Endothelial cell of umbilical vein (primary cell): ENCODE measurements around the gene GAS7. TPM values are rescaled to one million over a fixed set of nuclear protein-coding genes. Genes with fewer than 3 reads are reported as not detected.

Experiments
- BruUV-seq: library from RNA; stranded (reverse); fragments of 400-500 nt; replicated peaks from 2 replicates; lab custom pipeline; 2021; lab: Mats Ljungman, UMichigan
- CTCF ChIA-PET: fragments of 300-600, 350-600 bp; sonication (Branson Sonifier 250); formaldehyde crosslinking; loops from one replicate; lab custom pipeline; 2021; ENCODE audit warnings: antibody characterized with exemption, inconsistent platforms; lab: Charles Lee
- POLR2A ChIA-PET: fragments of 300-600, 350-600 bp; sonication (Branson Sonifier 250); formaldehyde crosslinking; loops from one replicate; lab custom pipeline; 2021; ENCODE audit warnings: antibody characterized with exemption, inconsistent platforms; lab: Charles Lee
- DNase-seq: peaks from one replicate; pipeline ENCODE4 v3.0.0-alpha.2; 2011; ENCODE audit warnings: low read depth, low spot score
- FAIRE-seq: peaks from 2 replicates; lab custom pipeline; 2011; peaks lifted over from hg19 to GRCh38; lab: Jason Lieb, UNC
- H2AFZ ChIP-seq: 2 replicates; pipeline ENCODE4 v1.6.0; 2012; ENCODE audit warnings: low read depth, low read length, control low read depth, inconsistent platforms
- H3K27ac ChIP-seq: 2 replicates; pipeline ENCODE4 v1.5.1; 2011; ENCODE audit warnings: low read depth, mild to moderate bottlenecking, control low read depth, low read length, moderate library complexity; ENCODE audit not compliant: insufficient read depth
- H3K27me3 ChIP-seq, 2 experiments: 2 replicates each; pipeline versions ENCODE4 v1.6.0 to v1.6.1; 2011; ENCODE audit warnings: low read length in 2 of 2, mixed read lengths in 1 of 2; ENCODE audit not compliant: control insufficient read depth in 2 of 2, insufficient read depth in 2 of 2
- H3K36me3 ChIP-seq, 2 experiments: 2 replicates in 1 of 2; 3 replicates in 1 of 2; pipeline ENCODE4 v1.5.1; 2011; ENCODE audit warnings: low read length in 2 of 2, mild to moderate bottlenecking in 1 of 2, moderate library complexity in 1 of 2; ENCODE audit not compliant: control insufficient read depth in 2 of 2, insufficient read depth in 2 of 2; ENCODE audit errors: extremely low read depth in 1 of 2
- H3K4me1 ChIP-seq: 3 replicates; pipeline ENCODE4 v1.5.1; 2011; ENCODE audit warnings: mild to moderate bottlenecking, low read length; ENCODE audit not compliant: control insufficient read depth, insufficient read depth; ENCODE audit errors: extremely low read depth
- H3K4me2 ChIP-seq: 2 replicates; pipeline ENCODE4 v1.6.1; 2011; ENCODE audit warnings: low read length, control low read depth, mixed read lengths; ENCODE audit not compliant: insufficient read depth
- H3K4me3 ChIP-seq, 3 experiments: fragments of 200-600 bp in 1 of 3; sonication (generic), shearing (Covaris generic) in 1 of 3; replicated peaks in 1 of 3; 2 replicates each; pipeline ENCODE4 v1.5.1; 2011 to 2016; ENCODE audit warnings: control low read depth in 3 of 3, low read length in 3 of 3, mild to moderate bottlenecking in 2 of 3, inconsistent platforms in 1 of 3, low read depth in 1 of 3, moderate library complexity in 1 of 3; ENCODE audit not compliant: insufficient read depth in 1 of 3
- H3K79me2 ChIP-seq: 2 replicates; pipeline ENCODE4 v1.6.0; 2012; ENCODE audit warnings: low read length, inconsistent platforms; ENCODE audit not compliant: control insufficient read depth, insufficient read depth
- H3K9ac ChIP-seq: replicated peaks from 2 replicates; pipeline ENCODE3; 2011; ENCODE audit warnings: low read length, control low read depth; ENCODE audit not compliant: insufficient read depth; ENCODE audit errors: extremely low read depth
- H3K9me1 ChIP-seq: replicated peaks from 3 replicates; pipeline ENCODE4 v1.6.0; 2011; ENCODE audit warnings: mild to moderate bottlenecking, low read length; ENCODE audit not compliant: control insufficient read depth, insufficient read depth; ENCODE audit errors: extremely low read depth
- H3K9me3 ChIP-seq: replicated peaks from 2 replicates; pipeline ENCODE4 v1.5.1; 2012; ENCODE audit warnings: low read length, inconsistent platforms; ENCODE audit not compliant: control insufficient read depth, insufficient read depth
- H4K20me1 ChIP-seq: replicated peaks from 2 replicates; pipeline ENCODE3; 2011; ENCODE audit warnings: mild to moderate bottlenecking, low read length; ENCODE audit not compliant: control insufficient read depth, insufficient read depth; ENCODE audit errors: extremely low read depth
- EZH2 ChIP-seq: IDR thresholded peaks from 2 replicates; pipeline ENCODE4 v1.6.1; 2012; ENCODE audit warnings: borderline replicate concordance, low read depth, mild to moderate bottlenecking, moderate library complexity, low read length, inconsistent platforms; ENCODE audit not compliant: severe bottlenecking
- FOS ChIP-seq: IDR thresholded peaks from 2 replicates; pipeline ENCODE4 v1.6.1; 2011; ENCODE audit warnings: mild to moderate bottlenecking, low read length, moderate library complexity, borderline replicate concordance; ENCODE audit not compliant: insufficient read depth
- MYC ChIP-seq: IDR thresholded peaks from one replicate; pipeline ENCODE4 v1.6.1; 2011; ENCODE audit warnings: mild to moderate bottlenecking, low read depth, low read length
- dilution Hi-C: fragments of 300-500 bp; cut with MboI; formaldehyde crosslinking; loops from one replicate; pipeline ENCODE4 v1.15.0; 2019; ENCODE audit warnings: low sequenced_read_pairs; ENCODE audit not compliant: extremely low pct_ligation_motif_present
- intact Hi-C: fragments of 100-400 bp; cut with micrococcal nuclease; formaldehyde crosslinking; loops from one replicate; pipeline ENCODE4 v1.10.0; 2022
- polyA plus RNA-seq, 4 experiments: library from polyadenylated mRNA; depleted of rRNA in 3 of 4; stranded (reverse) in 3 of 4; unstranded in 1 of 4; fragments of >200 nt; gene quantifications; 2 replicates each; pipeline versions ENCODE4 v1.2.1 to v1.2.3, GENCODE V29; 2011 to 2012; ENCODE audit warnings: missing spikeins in 1 of 4
- total RNA-seq: library from RNA; stranded (reverse); gene quantifications from 2 replicates; pipeline ENCODE4 v1.2.3, GENCODE V29; 2021

GAS7 gene
- total and polyA plus RNA-seq, 2 donors (not counting 3 experiments of a cell fraction or from before 2014, with no cell fraction given) = not detected

GRCh38 chr17:10126276-10126615, 72.2 kb downstream of the GAS7 start:
- H3K4me3 ChIP-seq = no peak overlapping the region
- FAIRE-seq = no peak
- H3K9ac ChIP-seq = no peak overlapping the region

GRCh38 chr17:10125531-10126275, 72.7 kb downstream of the GAS7 start:
- H3K4me3 ChIP-seq = no peak overlapping the region
- no peak overlapping the region for H2AFZ ChIP-seq
- POLR2A ChIA-PET = no interaction called here
- intact Hi-C loops = no loop called here
- DNase-seq = no peak
- BruUV-seq = no TSS peak
- dilution Hi-C loops = no loop called here
- no peak for FAIRE-seq
- H3K27me3 ChIP-seq = no peaks in the 10 kb centered on the region
- H3K79me2 ChIP-seq = no peaks in the 10 kb centered on the region
- no peaks in the 10 kb centered on the region for H3K36me3 ChIP-seq
- H3K27ac ChIP-seq = no peak overlapping the region
- no peaks in the 10 kb centered on the region for H4K20me1 ChIP-seq
- H3K9me3 ChIP-seq = peaks cover 2% of the 10 kb centered on the region
- no peak for TF ChIP-seq EZH2
- no peak for TF ChIP-seq MYC
- no peaks in the 10 kb centered on the region for H3K4me1 ChIP-seq
- no peak overlapping the region for H3K9ac ChIP-seq
- H3K9me1 ChIP-seq = no peaks in the 10 kb centered on the region
- CTCF ChIA-PET = no interaction called here
- no peak overlapping the region for H3K4me2 ChIP-seq

More at GRCh38 chr17:10126276-10126615, 72.2 kb downstream of the GAS7 start:
- Histone ChIP-seq H3K4me2 (no peak overlapping the region), H2AFZ (no peak overlapping the region), H3K9me3 (peaks cover 2% of the 10 kb centered on the region), H3K36me3 (no peaks in the 10 kb centered on the region), H3K9me1 (no peaks in the 10 kb centered on the region), H3K27ac (no peak overlapping the region), H3K27me3 (no peaks in the 10 kb centered on the region), H4K20me1 (no peaks in the 10 kb centered on the region), H3K4me1 (no peaks in the 10 kb centered on the region), H3K79me2 (no peaks in the 10 kb centered on the region)
- dilution Hi-C loops (no loop called here), intact Hi-C loops (no loop called here)
- DNase-seq = no peak
- POLR2A ChIA-PET = no interaction called here
- CTCF ChIA-PET = no interaction called here
- TF ChIP-seq FOS = no peak
- BruUV-seq = no TSS peak
